Measurements from ENCODE around the gene GNAI2.

GRCh38 chr3:50211930-50212329, 24.1 kb upstream of the GNAI2 start:
- TF ChIP-seq CTCF (IDR thresholded peaks at IDR 0.05; ENCODE audit: extremely low read depth in 1 of 2, insufficient read depth in 1 of 2, low read depth in 1 of 2, low read length in 2 of 2) (no peak), MAX (IDR thresholded peaks at IDR 0.05; ENCODE audit: insufficient read depth, insufficient read length) (no peak), POLR2AphosphoS5 (IDR thresholded peaks at IDR 0.05; ENCODE audit: insufficient read depth, low read depth, low read length) (no peak), EZH2 (IDR thresholded peaks at IDR 0.05; ENCODE audit: borderline replicate concordance, low read depth, low read length, severe bottlenecking) (no peak), POLR2A (IDR thresholded peaks at IDR 0.05; ENCODE audit: low read depth, low read length) (no peak), GATA2 (IDR thresholded peaks at IDR 0.05; ENCODE audit: insufficient read depth, insufficient read length, low read depth, low read length) (no peak), MYC (IDR thresholded peaks at IDR 0.05; ENCODE audit: low read depth, low read length) (no peak)

Data from endothelial cell of umbilical vein (primary cell).